Measurements from ENCODE around the gene NOTCH1. TPM values are rescaled to one million over a fixed set of nuclear protein-coding genes. Genes with fewer than 3 reads are reported as not detected.
A peak's percentile ranks its signal among the peaks of the same experiment; 100 is the strongest.
"Not testable (repeated sequence)": the region's sequence is repeated elsewhere in the genome, so short reads cannot be mapped to it uniquely, and the experiment has no call there.

The NOTCH1 gene
- total RNA-seq, 6 experiments from 2014 or later = 12.1 to 17.1 (median 14.7) TPM

DNA sequence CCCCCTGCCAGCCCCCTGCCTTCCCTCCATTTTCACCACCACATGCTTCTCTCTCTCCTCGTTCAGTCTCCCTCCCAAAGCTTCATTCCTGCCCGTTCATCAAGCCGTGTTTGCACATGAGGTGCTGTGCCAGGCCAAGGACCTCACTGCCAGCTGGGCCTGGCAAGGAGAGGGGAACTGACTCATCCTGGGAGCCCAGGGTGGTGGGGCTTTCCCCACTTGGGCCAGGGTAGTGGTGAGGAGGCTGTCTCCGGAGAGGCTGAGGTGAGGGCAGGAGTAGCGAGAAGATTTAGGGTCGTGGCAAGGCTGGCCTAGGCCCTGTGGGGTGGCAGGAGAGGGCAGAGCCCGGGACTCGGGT is 30.4 kb upstream of the NOTCH1 start:
- no peak for DNase-seq
- TF ChIP-seq, protein P1, sequence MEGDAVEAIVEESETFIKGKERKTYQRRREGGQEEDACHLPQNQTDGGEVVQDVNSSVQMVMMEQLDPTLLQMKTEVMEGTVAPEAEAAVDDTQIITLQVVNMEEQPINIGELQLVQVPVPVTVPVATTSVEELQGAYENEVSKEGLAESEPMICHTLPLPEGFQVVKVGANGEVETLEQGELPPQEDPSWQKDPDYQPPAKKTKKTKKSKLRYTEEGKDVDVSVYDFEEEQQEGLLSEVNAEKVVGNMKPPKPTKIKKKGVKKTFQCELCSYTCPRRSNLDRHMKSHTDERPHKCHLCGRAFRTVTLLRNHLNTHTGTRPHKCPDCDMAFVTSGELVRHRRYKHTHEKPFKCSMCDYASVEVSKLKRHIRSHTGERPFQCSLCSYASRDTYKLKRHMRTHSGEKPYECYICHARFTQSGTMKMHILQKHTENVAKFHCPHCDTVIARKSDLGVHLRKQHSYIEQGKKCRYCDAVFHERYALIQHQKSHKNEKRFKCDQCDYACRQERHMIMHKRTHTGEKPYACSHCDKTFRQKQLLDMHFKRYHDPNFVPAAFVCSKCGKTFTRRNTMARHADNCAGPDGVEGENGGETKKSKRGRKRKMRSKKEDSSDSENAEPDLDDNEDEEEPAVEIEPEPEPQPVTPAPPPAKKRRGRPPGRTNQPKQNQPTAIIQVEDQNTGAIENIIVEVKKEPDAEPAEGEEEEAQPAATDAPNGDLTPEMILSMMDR (IDR thresholded peaks at IDR 0.05) = no peak
- Mint-ChIP-seq H3K27me3 (ENCODE audit: insufficient read depth) (peaks cover 5% of the 10 kb centered on the region), H3K36me3 (ENCODE audit: low read depth) (no peaks in the 10 kb centered on the region), H3K4me3 (no peak overlapping the region), H3K9me3 (no peaks in the 10 kb centered on the region), H3K27ac (no peak overlapping the region), H3K4me1 (ENCODE audit: low read depth) (peaks cover 7% of the 10 kb centered on the region)

DNA sequence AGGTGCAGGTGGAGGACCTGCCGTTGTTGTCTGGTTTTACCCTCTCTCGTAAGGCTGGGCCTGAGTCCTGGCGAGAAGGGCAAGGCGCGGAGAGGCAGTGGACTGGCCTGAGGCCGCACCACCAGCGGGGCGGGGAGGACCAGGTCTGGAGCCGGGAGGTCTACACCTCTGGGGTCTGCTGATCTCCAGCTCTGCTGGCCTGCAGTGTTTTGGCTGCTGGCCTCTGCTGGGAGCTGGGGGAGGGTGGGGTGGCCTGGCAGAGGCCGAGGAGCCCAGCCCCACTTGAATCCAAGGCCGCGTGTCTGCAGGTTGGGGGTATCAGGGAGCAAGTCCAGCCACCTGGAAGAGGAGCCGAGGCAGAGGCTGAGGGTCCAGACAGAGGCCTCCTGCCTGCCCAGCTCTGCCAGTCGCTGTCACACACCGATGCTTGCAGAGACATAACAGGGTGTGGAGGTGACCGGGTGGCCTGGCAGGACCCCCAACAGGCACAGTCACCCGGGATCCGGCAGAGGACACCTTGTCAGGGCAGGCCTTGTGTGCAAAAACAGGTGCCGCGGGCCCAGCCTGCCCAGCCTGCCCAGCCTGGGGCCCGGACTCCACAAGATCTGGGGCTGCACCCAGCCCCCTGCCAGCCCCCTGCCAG is 29.9 kb upstream of the NOTCH1 start:
- peaks cover 7% of the 10 kb centered on the region for H3K4me1 Mint-ChIP-seq (ENCODE audit: low read depth)
- TF ChIP-seq, protein P1 (IDR thresholded peaks at IDR 0.05) = no peak

GRCh38 chr9:136574606-136575005 is 28.8 kb upstream of the NOTCH1 start:
- not testable (repeated sequence) for H3K27me3 Mint-ChIP-seq (ENCODE audit: insufficient read depth); DNase-seq; H3K36me3 Mint-ChIP-seq (ENCODE audit: low read depth); H3K9me3 Mint-ChIP-seq; H3K27ac Mint-ChIP-seq; H3K4me1 Mint-ChIP-seq (ENCODE audit: low read depth); H3K4me3 Mint-ChIP-seq

More for the DNA sequence above, 29.9 kb upstream of the NOTCH1 start:
- H3K4me3 Mint-ChIP-seq = no peak overlapping the region
- no peak for DNase-seq
- H3K27me3 Mint-ChIP-seq (ENCODE audit: insufficient read depth) = peaks cover 7% of the 10 kb centered on the region
- H3K9me3 Mint-ChIP-seq = no peaks in the 10 kb centered on the region
- H3K36me3 Mint-ChIP-seq (ENCODE audit: low read depth) = no peaks in the 10 kb centered on the region
- H3K27ac Mint-ChIP-seq = no peak overlapping the region

DNA sequence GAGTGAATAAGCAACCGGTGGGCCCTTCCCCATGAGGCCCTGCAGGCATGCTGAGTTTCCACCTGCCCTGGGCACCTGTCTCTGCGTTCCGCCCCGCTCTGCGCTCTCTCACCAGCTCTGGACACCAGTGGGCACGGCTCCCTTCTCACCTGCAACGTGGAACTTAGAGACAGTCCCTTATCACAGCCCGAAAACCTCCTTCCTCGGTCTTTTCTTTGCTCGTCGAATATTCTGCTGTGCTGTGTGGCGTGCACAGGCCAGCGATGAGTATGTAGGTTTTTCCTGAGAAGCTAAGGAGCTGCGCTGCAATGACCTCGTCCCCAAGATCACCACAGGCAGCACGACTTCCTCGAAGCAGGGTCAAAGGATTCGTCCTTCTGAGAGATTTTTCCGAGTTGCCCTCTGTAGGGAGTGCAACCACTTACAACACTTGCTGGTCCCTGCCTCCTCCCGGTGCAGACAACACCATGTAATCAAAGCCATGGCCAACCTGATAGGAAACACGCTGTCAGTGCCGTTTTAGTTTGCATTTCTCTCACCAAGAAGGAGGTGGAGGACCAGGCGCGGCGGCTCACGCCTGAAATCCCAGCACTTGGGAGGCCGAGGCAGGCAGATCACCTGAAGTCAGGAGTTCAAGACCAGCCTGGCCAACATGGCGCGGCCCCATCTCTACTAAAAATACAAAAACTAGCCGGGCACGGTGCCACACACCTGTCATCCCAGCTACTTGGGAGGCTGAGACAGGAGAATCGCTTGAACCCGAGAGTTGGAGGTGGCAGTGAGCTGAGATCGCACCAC is 27.2 kb upstream of the NOTCH1 start:
- TF ChIP-seq, protein P1 (IDR thresholded peaks at IDR 0.05) = no peak
- H3K36me3 Mint-ChIP-seq (ENCODE audit: low read depth) = no peaks in the 10 kb centered on the region
- H3K27me3 Mint-ChIP-seq (ENCODE audit: insufficient read depth) = peaks cover 5% of the 10 kb centered on the region; the same call in 1 of the 2 replicates
- H3K9me3 Mint-ChIP-seq = no peaks in the 10 kb centered on the region
- peaks cover 17% of the 10 kb centered on the region for H3K4me1 Mint-ChIP-seq (ENCODE audit: low read depth)
- no peak overlapping the region for H3K27ac Mint-ChIP-seq
- no peak for DNase-seq
- H3K4me3 Mint-ChIP-seq = no peak overlapping the region

- no peaks in the 10 kb centered on the region for H3K9me3 Mint-ChIP-seq
- H3K4me3 Mint-ChIP-seq = no peak overlapping the region
- H3K36me3 Mint-ChIP-seq (ENCODE audit: low read depth) = no peaks in the 10 kb centered on the region
- H3K4me1 Mint-ChIP-seq (ENCODE audit: low read depth) = peaks cover 21% of the 10 kb centered on the region
- TF ChIP-seq, protein P1 (IDR thresholded peaks at IDR 0.05) = no peak
- H3K27ac Mint-ChIP-seq = 0 out of 2 replicates have a peak overlapping the region, but pooled peaks have one; percentile 13
- no peak for DNase-seq
- peaks cover 5% of the 10 kb centered on the region; the same call in 1 of the 2 replicates for H3K27me3 Mint-ChIP-seq (ENCODE audit: insufficient read depth)
Observed at GRCh38 chr9:136572003-136572827, 26.4 kb upstream of the NOTCH1 start.

All from HFFc6 (cell line).